GM18502 (cell line): Measurements from ENCODE around the gene USH1G.
"Not testable (repeated sequence)": the region's sequence is repeated elsewhere in the genome, so short reads cannot be mapped to it uniquely, and the experiment has no call there.

Source experiments
- ATAC-seq: cut with Tn5 transposase; IDR thresholded peaks from one replicate; pipeline ENCODE4 v1.9.1; 2021; ENCODE audit warnings: mild to moderate bottlenecking; ENCODE audit not compliant: unreplicated experiment, poor library complexity

The USH1G gene

DNA sequence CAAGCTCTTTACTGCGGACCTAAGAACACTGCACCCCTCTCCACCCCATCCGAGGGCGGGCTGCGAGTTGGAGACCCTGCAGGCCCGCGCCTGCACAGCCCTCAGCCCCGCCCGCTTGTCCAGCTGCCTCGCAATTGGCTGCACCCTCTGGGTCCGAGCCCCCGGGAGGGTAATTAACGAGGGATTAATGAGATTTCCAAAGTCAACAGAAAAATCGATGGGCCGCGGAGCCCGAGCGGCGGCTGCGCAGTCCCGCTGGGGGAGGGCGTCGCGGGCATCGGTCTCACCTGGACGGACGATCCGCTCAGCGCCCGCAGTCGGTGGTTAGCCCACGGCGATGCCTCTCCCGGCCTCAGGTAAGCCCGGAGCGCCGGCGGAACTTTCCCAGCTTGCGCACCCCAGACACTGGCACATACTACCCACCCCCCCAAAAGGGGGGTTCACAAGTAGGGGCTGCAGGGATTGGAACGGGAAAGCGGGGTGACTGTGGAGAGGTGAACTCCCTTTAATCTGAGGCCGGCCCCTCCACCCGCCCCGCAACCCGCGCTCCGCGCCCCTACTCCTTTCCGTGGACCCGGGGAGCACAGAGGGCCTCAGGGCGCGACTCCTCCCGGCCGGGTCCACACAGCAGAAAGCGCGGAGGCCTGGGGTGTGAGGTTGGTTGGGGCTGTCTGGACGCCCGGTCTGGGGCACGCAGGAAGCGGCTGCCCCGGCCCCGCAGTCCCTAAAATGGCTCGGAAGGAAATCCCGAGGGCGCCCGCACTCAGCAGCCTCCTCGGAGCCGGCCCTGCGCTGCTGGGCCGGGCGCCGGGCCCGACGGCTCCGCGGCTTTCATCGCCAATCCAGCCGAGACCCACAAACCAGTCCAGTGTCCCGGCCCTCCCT lies 12.8 kb upstream of the USH1G start, which contains the start of gene OTOP3:
Gene OTOP3 (plus strand): TSS at position 314 of the 885 bp plus-strand sequence. CDS start 24 bp downstream, at position 338.
- no peak for ATAC-seq

DNA sequence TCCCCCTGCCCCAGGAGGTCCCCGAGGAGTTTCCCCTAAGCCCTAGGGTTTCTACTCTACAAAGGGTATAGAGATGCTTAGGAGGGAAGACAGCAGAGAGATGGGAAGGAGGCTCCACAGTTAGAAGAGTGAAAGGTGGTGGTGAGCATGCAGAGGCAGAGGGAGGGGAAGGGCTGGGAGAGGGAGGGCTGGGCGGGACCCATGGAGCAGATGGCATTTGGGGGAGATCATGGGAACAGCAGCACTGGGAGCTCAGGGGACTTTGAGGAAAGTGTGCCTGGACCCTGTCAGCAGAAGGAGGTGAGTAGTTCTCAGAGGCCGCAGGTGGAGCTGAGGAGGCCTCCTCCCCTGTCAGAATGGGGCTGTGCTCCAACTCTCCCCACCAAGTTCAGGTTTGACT lies 12.0 kb upstream of the USH1G start:
- no peak for ATAC-seq

DNA sequence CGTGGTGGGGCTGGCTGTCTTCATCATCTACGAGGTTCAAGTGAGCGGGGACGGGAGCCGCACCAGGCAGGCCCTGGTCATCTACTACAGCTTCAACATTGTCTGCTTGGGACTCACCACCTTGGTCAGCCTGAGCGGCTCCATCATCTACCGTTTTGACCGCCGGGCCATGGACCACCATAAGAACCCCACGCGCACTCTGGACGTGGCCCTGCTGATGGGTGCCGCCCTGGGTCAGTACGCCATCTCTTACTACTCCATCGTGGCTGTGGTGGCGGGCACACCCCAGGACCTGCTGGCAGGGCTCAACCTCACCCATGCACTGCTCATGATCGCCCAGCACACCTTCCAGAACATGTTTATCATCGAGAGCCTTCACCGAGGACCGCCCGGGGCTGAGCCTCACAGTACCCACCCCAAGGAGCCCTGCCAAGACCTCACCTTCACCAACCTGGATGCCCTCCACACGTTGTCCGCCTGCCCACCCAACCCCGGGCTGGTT lies 7.5 kb upstream of the USH1G start:
- ATAC-seq = no peak

DNA sequence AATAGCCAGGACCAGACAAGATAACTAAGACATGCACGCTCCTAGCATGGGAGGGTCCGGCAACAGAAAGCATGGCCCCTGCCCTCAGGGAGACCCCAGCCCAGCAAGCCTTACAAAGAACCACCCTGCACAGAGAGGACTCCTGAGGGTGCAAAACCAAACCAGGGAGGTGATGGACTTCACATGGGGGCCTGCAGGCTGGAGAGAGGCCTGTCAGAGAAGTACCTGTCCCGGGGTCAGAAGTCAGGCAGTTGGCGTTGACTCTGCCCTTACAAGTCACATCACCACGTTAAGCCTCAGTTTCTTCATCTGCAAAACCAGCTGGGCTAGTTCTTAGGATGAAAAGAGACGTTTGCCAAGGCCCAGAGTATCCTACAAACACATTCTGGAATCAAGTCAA lies 5.7 kb upstream of the USH1G start:
- no peak for ATAC-seq

DNA sequence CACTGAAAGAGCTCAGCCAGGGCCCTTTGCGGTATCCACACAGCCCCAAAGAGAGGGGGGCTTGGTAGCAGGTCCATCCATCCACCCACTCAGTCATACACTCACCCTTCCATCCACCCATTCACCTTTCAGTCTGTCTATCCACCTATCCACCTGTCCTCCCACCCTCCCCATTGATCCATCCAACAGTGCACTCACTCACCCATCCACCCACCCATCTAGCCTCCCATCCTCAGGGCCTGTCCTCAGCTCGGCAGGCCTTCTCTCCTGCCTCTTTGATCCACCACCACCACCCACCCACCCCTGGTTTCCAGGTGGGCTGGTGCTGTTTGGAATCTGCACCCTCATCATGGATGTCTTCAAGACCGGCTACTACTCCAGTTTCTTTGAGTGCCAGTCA lies 2.2 kb upstream of the USH1G start:
- no peak for ATAC-seq

DNA sequence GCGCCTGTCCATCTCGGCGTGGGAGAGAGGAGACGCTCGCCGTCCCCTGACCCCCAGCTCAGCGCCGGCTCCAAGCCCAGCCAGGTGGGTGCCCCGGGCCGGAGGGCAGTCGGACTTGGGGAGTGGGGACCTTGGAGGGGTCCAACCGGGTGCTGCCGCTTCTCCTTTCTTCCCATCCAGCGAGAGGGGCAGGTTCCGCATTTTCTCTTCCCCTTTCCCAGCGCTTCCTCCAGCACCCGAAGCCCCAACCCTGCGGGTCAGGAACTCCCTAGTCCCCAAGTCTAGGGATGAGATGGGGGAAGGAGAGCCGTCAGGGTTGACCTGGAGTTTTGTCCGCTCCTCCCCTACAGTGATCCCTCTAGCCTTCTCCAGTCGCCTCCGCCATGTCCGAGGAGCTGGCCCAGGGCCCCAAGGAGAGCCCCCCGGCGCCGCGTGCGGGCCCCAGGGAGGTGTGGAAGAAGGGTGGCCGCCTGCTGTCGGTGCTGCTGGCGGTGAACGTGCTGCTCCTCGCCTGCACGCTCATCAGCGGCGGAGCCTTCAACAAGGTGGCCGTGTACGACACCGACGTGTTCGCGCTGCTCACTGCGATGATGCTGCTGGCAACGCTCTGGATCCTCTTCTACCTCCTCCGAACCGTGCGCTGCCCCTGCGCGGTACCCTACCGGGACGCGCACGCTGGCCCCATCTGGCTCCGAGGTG lies 1.3 kb upstream of the USH1G start, which contains the start of gene OTOP2:
Gene OTOP2 (plus strand): TSS at position 24 of the 699 bp plus-strand sequence. CDS start 360 bp downstream, at position 384.
- ATAC-seq = no peak

DNA sequence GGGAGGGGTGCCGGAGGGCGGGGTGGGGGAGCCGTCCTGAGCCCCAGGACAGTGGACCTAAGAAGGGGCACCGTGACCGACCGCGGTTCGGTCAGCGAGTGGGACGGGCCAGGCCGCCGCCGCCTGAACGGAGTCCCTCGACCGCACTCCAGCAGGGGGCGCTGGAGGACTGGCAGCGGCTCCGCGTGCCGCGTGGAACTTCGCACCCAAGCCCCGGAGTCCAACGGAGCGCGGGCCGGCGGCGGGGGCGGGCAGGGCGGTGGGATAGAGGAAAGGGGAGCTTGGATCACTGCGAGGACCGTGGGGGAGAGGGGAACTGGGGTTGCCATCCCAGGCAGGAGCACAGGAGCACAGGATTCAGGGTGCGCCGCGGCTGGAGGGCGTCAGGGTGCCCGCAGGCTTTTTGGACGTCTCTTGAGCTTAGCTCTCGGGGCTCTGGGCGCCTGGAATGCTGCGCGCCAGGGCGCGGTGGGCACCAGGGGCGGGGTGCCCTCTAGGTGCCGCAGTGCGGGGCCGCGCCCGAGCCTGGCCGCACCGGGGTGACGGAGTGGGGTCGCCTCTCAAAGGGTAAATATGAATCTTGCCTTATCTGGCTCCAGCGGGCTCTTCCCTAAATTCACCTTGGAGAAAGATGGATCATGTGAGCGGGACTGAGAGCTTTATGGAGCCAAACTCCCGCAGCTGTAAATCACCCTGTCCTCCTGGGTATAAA lies 639 bp upstream of the USH1G start:
- no peak for ATAC-seq

DNA sequence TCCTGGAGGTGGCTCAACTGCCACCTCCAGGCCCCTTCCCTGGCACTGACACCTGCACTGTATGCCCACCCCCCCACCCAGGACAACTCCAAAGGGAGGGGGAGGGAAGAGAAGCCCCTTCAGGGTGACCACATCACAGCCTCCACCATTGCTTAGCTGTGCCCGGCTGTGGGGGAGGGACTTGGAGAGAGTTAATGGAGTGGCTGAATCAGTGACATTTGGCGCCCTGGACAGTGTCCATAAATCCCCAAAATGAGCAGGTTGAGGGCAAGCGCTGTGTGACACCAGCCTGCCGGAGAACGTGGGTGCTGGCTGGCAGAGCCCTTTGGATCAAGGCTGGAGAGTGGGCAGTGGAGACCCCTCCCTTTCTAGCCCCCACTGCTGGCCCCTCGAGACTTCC lies 883 bp downstream of the USH1G start:
- ATAC-seq = no peak

DNA sequence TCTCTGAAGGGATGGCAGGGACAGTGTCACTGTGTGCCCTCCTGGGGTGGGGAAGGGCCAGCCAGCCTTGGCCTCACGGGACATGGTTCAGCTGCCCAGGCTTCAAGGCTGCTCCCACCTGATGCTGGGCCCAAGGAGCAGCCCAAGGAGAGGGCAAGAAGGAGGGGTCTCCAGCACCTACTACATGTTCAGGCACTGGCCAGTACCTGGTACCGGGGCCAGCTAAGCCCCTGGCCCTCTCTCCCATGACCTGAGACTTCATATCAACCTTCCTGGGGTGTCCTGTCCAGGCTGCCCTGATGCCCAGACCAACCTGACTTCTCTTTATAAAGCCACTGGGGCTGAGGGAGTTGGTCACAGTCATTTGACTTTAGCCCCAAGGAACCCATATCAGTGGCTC lies 1.3 kb downstream of the USH1G start:
- no peak for ATAC-seq

DNA sequence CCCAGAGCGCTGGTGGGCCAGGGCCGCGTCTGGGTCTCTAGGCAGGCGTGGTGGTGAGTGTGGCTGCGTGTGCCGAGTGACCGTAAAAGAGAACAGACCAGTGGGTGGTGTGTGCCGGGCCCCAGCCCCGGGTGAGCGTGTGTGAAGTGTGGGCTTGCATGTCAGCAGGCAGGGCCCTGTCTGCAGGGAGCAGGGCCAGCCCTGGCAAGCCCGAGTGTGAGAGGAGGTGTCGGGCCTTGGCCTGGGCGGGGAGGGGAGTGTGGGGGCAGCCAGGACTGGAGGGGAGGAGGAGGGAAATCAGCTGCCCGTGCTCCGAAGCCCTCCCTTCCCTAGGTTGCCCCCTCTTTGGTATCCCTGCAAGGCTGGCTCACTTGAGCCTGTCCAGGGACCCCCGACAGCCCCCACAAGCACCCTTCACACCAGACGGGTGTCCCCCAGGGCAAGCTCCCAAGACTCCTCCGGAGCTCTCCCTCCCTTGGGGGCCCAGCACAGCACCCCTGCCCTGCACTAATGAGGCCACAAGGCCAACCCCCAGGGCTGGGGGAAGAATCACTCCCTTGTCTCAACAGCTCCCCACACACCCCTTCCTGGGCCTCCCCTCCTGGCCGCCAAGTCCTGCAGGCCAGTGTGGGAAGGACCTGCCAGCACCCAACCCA lies 1.9 kb downstream of the USH1G start:
- ATAC-seq = no peak

DNA sequence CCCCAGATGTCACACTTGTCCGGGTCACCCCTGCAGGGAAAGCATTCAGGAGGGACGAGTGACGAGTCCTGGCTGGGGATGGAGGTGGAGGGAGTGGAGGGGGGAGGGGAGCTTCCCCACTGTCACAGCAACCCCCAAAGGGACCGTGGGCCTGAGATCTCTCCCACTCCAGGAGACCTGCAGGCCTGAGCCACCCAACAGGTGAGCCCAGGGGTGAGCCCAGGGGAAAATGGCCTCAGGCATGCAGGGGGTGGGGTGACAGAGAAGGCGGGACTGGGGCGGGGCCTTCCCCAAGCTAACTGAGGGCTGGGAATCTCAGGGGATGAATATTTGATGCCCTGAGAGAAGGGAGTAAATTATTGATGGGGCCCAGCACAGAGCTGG lies 2.4 kb downstream of the USH1G start:
- no peak for ATAC-seq

DNA sequence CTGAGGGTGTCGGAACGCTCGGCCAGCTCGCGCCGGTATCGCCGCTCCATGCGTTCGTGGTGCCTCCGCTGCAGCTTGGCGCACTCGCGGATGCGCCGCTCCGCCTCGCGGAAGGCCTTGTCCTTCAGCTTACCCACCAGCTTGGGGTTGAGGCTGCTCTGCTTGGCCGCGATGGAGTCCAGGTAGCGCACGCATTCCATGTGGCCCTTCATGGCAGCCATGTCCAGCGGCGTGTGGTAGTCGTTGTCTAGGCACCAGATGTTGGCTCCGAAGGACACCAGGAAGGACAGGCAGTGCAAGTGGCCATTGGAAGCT lies 2.8 kb downstream of the USH1G start:
- no peak for ATAC-seq

DNA sequence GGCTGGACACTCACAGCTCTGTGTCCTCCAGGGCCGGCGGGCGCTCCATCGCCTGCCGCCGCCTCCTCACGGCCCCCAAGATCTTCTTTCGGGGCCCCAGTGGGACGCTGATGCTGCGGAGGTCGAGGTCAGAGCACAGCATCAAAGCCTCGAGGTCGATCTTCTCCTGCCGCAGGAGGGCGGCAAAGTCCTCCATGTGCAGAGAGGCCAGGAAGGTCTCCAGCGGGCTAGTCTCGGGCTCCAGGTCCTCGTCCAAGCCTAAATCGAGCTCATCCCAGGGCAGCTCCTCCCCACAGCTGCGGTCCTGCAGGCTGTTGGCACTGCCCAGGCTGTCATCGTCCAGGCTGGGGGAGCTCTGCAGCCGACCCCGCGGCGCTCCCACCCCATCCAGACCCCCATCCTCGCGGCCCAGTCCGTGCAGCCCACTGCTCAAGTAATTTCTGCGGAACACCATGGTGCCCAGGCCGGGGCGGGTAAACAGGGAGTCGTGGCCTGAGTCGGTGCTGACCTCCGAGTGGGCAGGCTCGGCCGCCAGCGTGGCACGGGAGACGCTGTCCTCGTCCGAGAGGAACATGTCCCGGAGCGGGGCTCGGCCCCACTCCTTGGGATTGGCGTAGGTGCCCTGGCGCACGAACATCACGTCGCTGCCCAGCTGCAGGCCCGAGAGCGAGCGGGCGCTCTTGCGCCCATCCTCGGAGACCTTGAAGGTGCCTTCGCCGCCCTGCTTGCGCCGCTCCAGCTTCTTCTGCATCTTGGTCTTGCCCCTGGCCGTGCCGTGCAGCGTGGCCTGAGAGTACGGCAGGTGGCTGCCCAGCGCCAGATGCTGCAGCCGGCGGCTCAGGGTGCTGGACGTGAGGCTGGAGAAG lies 3.4 kb downstream of the USH1G start:
- no peak for ATAC-seq

DNA sequence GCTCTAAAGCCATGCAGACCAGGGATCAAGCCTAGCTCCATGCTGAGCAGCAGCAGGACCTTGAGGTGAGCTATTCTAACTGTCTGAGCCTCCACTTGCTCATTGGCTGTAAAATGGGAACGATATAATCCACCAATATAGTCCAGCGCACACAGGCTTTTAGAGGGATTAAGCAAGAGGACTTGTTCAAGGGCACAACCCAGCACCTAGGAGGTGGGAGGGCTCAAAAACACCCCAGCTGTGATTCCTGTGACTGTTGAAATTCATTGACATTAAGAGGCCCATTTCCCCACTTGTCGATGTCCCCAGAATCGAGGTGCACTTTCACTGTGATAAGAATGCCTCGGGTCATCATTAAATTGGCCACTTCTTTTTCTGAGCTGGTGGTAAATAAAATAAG lies 4.1 kb downstream of the USH1G start:
- ATAC-seq = no peak

DNA sequence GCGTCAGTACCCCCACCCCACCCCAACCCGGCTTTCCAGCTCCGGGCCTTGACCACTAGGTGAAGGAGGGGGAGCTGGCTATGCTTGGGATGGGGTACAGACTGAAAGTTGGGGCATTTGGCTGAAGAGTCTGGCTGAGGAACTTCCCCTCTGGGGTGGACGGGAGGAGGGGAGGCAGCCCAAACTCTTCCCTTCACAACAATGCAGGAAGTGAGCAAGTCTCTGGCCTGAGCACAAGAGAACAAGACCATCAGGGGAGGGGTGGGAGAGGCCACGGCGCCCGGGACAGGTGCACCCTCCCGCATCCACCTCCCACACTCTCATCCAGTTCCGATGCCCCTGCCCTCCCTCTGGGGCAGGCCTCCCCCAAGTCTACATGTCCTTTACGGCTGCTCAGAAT lies 5.6 kb downstream of the USH1G start:
- ATAC-seq = no peak

DNA sequence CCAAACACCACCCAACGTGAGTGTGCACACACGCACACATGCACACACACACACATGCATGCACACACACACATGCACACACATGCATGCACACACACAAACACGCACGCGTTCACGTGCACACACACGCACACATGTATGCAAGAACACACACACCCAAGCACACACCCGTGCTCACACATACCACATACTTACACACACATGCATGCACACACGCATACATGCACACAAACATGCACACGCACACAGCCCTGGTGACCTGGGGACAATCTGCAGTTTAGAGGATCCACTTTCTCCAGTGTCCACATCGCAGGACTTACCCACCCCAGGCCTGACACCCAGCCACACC lies 6.2 kb downstream of the USH1G start:
- ATAC-seq = no peak

DNA sequence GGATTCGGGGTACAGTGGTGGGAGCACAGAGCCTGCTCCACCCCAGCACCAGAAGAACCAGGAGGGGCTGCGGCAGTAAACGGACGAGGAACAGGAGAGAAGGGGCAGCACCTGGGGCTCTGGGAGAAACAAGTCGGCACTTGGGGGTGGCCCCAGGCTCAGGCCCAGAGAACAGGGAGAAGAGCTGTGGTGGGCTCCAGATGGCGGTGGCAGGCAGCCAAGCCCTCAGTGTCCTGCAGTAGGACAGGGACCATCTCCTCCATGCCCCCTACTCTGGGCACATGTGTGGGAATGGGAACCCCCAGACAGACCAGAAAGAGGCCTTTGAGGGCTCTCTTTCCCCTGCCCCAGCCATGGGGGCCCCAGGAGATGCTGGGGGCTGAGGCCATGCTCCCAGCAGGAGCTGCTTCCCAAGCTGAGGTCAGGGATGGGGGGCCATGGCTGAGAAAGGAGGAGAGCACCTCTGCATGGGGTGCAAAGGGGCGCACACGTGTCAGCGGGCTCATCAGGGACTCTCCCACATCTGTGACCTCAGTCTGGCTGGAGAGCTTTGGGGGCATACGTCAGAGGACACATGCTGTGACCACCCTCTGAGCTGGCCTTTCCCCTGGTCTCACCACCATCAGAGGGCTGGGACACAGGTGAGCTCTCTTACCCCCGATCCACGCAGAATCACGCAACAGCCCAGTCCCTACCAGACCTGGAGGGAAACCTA lies 6.8 kb downstream of the USH1G start:
- no peak for ATAC-seq

DNA sequence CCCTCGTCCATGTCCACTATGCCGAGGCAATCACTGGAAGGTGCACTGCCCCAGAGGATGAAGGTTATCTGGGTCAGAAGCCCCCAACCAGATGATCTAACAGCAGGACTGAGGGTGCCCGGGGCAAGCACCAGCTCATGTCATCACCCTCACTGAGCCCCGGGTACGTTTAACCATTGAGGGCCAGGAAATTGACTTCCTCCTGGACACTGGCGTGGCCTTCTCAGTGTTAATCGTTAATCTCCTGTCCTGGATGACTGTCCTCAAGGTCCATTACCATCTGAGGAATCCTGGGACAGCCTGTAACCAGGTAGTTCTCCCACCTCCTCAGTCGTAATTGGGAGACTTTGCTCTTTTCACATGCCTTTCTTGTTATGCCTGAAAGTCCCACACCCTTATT lies 11.6 kb downstream of the USH1G start:
- not testable (repeated sequence) for ATAC-seq

DNA sequence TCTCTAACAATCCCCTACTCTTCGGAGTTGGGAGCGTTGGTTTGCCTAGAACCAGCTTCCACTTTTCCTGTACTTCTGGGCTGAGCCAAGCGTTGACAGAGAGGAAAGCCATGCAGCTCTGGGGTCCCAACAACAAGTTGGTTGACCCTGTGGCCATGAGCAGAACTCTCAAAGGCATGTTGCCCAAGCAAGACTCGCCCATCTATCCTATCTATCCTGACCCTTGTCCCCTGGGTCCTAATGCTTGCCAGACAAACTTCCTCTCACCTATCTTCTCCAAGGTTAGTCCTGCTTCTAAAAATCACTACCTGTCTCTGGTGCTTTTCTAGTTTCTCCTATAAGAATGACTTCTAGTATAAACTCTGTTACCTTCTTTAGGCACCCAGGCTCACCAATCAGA lies 14.0 kb downstream of the USH1G start:
- ATAC-seq = not testable (repeated sequence)
